ENCODE measurements around the gene HOXA9. TPM values are rescaled to one million over a fixed set of nuclear protein-coding genes. Genes with fewer than 3 reads are reported as not detected.

HOXA9 gene
- total RNA-seq, 4 donors from 2014 or later: 19.5 to 130 (median 50.6) TPM

DNA sequence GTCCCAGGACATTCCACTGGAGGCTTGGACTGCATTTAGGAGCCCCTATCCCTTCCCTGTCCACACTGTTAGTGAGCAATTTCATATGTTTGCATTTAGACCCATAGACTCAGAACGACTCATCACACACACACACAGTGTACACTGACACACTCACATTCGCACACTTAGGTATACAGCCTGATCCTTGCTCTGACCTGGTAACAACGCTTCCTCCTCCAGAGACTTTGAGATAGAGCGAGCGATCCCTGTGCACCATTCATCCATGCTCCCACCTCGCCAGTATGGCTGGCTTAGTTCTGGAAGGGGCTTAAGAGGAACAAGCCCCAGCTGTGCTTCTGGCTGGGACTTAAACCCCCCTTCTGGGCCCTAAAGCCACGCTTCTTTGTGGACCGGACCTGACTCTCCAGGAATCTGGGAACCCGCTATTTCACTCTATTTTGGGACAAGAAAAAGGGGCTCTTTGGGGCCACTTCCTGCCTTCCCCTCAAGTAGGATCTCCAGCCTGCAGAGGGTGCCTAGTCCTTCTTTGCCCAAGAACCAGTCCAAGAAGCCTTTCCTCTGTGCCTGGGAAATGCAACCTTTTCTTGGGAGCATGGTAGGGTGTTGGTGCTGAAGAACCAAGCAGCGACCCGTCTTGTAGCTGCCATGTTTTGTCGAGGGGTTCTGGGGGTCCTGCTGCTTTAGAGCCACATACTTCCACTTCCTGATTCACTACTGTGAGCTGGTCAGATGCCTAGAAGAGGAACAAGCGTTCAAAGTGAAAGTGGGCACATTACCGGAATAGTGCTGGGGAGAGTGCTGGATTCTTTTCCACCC is 35.6 kb upstream of the HOXA9 start:
- H3K9me3 ChIP-seq: no peaks in the 10 kb centered on the region
- H3K4me3 ChIP-seq: peak overlapping the region; percentile 40 to 73 (median 58)
- H3K36me3 ChIP-seq: no peaks in the 10 kb centered on the region
- DNase-seq: no peak
- 0 to 25% methylated on average over 3 to 14 of the region's 14 CpGs for WGBS, 2 donors (ENCODE audit: low coverage in 1 of 2)
- H3K27ac ChIP-seq: peak overlapping the region; percentile 76 to 99 (median 96)
- H3K27me3 ChIP-seq: peaks cover 89% of the 10 kb centered on the region
- TF ChIP-seq POLR2A (IDR thresholded peaks at IDR 0.05) (peak; percentile 7), POLR2AphosphoS5 (IDR thresholded peaks at IDR 0.05) (peak in 2 of 3 donors; percentile 43 to 81), EP300 (IDR thresholded peaks at IDR 0.05; ENCODE audit: low read depth) (no peak)
- TF ChIP-seq, protein P1, sequence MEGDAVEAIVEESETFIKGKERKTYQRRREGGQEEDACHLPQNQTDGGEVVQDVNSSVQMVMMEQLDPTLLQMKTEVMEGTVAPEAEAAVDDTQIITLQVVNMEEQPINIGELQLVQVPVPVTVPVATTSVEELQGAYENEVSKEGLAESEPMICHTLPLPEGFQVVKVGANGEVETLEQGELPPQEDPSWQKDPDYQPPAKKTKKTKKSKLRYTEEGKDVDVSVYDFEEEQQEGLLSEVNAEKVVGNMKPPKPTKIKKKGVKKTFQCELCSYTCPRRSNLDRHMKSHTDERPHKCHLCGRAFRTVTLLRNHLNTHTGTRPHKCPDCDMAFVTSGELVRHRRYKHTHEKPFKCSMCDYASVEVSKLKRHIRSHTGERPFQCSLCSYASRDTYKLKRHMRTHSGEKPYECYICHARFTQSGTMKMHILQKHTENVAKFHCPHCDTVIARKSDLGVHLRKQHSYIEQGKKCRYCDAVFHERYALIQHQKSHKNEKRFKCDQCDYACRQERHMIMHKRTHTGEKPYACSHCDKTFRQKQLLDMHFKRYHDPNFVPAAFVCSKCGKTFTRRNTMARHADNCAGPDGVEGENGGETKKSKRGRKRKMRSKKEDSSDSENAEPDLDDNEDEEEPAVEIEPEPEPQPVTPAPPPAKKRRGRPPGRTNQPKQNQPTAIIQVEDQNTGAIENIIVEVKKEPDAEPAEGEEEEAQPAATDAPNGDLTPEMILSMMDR (IDR thresholded peaks at IDR 0.05): no peak
- in situ Hi-C loops (cut with MboI; ENCODE audit: low pct_ligation_motif_present in 1 of 4, low pct_unique_long_range_greater_than_20kb in 1 of 4, low sequenced_read_pairs in 3 of 4): loop anchor here (10.0 to 25.0 kb wide), 7 partner anchors 374 to 811 kb away; no protein-coding TSS in a partner anchor
- peaks cover 4 to 32% (median 12%) of the 10 kb centered on the region in 4 donors for H3K4me1 ChIP-seq
- intact Hi-C loops (cut with DNase I; ENCODE audit: low total_unique reads): loop anchor here (10.0 kb wide), 1 partner anchor 374 kb away; no protein-coding TSS in a partner anchor

DNA sequence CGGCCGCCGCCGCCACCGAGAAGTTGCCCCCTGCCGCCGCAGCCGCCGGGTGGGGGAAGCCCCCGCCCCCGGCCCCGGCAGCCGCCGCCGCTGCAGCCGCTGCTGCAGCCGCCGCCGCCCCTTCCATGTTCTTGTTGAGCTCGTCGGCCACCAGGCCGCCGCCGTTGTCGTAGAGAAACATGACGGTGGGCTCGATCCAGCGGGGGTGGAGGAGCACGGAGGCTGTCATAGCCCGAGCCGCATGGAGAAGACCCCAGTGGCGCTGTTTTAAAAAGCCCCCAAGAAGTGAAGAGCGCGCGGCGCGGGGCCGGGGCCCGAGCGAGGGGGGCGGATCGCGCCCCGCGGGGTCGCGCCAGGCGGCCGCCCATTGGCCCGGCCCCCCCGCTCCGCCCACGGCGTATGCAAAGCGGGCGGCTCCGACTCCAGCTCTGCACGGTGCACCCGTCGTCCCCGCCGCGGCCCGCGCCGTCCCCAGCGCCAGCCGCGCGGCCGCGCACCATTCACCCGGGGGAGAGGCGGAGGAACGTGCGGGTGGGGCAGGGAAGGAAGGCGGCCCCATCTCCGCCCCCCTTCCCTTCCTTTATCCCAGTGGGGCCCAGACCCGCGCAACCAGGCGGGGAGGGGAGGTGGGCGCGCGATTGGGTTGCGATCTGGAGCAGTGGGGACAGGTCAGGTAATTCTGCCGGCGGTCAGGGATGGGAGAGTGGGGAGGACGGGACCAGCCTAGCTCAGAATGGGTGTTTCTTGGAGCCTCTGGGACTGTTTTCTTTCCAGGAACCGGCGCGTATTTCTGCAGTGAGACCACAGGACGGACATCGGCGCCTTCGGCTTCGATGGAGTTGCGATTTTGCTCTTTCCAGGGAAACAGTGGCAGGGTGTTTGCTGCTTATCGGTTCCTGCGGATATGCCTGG is 34.8 kb upstream of the HOXA9 start, which contains the start of gene HOXA13:
Gene HOXA13, minus strand, starts transcription at position 243 of the 912 bp plus-strand sequence. Its CDS starts 14 bp downstream, at position 229.
- Histone ChIP-seq H3K4me3 (peak within 1 kb of the TSS; percentile 57 to 73 (median 64)), H3K27me3 (peaks cover 87% of the 10 kb centered on the region), H3K27ac (peak within 1 kb of the TSS; percentile 82 to 99 (median 96)), H3K9me3 (no peaks in the 10 kb centered on the region), H3K36me3 (no peaks in the 10 kb centered on the region), H3K4me1 (peaks cover 3 to 26% (median 6%) of the 10 kb centered on the region in 4 donors)
- TF ChIP-seq POLR2AphosphoS5 (IDR thresholded peaks at IDR 0.05) (peak; percentile 82 to 90 (median 85)), EP300 (IDR thresholded peaks at IDR 0.05; ENCODE audit: low read depth) (no peak), POLR2A (IDR thresholded peaks at IDR 0.05) (peak; percentile 94)
- intact Hi-C loops (cut with DNase I; ENCODE audit: low total_unique reads): loop anchor here (10.0 kb wide), 2 partner anchors 375 to 975 kb away; no protein-coding TSS in a partner anchor
- in situ Hi-C loops (cut with MboI; ENCODE audit: low pct_ligation_motif_present in 1 of 4, low pct_unique_long_range_greater_than_20kb in 1 of 4, low sequenced_read_pairs in 3 of 4): loop anchor here (10.0 to 25.0 kb wide), 8 partner anchors 375 to 1338 kb away; no protein-coding TSS in a partner anchor
- peak; percentile 88 for DNase-seq
- WGBS, 2 donors (ENCODE audit: low coverage in 1 of 2): 1% methylated on average over 12 to 84 of the region's 99 CpGs

DNA sequence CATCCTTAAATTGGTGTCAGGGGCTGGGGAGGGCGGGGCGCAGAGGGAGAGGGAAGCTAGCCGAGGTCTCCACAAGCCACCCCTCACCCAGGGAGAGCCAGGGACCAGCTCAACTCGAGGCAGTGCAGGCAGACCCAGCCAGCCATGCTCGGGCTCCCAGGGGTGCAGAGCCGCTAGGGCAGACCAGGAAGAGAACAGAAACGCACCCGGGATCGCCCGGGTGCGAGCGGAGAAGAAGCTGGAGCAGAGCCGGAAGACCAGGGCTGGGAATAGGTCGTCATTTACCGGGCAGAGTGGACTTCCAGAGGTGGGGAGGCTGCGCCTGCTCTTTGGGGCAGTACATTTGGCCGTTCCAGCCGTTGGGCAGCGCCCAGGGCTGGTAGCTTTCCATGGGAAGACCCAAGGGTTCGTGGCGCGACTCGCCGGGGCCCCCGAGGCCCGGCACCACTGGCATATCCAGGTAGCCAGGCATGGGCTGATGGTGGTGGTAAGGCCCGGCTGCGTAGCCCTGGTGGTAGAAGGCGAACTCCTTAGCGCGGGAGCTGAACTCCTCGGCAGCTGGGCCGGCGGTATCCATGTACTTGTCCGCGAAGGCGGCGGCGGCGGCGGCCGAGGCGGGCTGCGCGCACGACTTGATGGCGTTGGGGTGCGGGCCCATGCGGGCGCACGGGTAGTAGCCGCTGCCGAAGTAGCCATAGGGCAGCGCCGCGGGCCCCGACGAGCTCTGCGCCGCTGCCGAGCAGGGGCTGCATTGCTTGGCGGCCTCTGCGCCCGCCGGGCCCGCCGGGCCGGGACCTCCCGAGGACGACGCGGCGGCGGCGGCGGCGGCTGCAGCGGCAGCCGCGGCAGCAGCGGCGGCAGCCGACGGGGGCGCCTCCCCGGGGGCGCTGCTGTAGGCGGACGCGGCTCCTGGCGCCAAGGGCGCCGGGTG is 33.8 kb upstream of the HOXA9 start:
- TF ChIP-seq POLR2AphosphoS5 (IDR thresholded peaks at IDR 0.05): no peak
- TF ChIP-seq POLR2A (IDR thresholded peaks at IDR 0.05): no peak
- TF ChIP-seq, protein P1 (IDR thresholded peaks at IDR 0.05): no peak
- no peak for TF ChIP-seq EP300 (IDR thresholded peaks at IDR 0.05; ENCODE audit: low read depth)
- H3K4me3 ChIP-seq: peak overlapping the region; percentile 57 to 73 (median 64)
- intact Hi-C loops (cut with DNase I; ENCODE audit: low total_unique reads) (loop anchor here (10.0 kb wide), 1 partner anchor 976 kb away; no protein-coding TSS in a partner anchor), in situ Hi-C loops (cut with MboI; ENCODE audit: low pct_ligation_motif_present in 1 of 4, low pct_unique_long_range_greater_than_20kb in 1 of 4, low sequenced_read_pairs in 3 of 4) (loop anchor here in 2 of 4 donors (25.0 kb wide), 1 partner anchor 1337 kb away; no protein-coding TSS in a partner anchor)
- H3K9me3 ChIP-seq: no peaks in the 10 kb centered on the region
- no peak for DNase-seq
- WGBS, 2 donors (ENCODE audit: low coverage in 1 of 2): 8% methylated on average over 25 of the region's 93 CpGs; no CpG with 5 or more reads in 1 of the 2 donors
- peaks cover 0 to 21% (median 2%) of the 10 kb centered on the region in 4 donors for H3K4me1 ChIP-seq
- H3K27me3 ChIP-seq: peaks cover 86% of the 10 kb centered on the region
- H3K36me3 ChIP-seq: no peaks in the 10 kb centered on the region
- H3K27ac ChIP-seq: peak overlapping the region; percentile 82 to 99 (median 96)

Data from transverse colon (tissue), 4 donors.